A673 (cell line): ENCODE measurements around the gene SNX30.

ENCODE experiments used
- CTCF ChIP-seq: fragments of 300-800, 200-600 bp; sonication (generic); conservative IDR thresholded peaks from 2 replicates; pipeline ENCODE4 v1.5.1; 2017; ENCODE audit warnings: low read depth, mild to moderate bottlenecking, antibody characterized with exemption, low read length, moderate library complexity, mixed read lengths
- EZH2 ChIP-seq: fragments of 200-600 bp; sonication (generic); IDR thresholded peaks from 2 replicates; pipeline ENCODE4 v1.6.1; 2017; ENCODE audit warnings: borderline replicate concordance, low read depth, mild to moderate bottlenecking, mixed read lengths, antibody characterized with exemption, low read length; ENCODE audit not compliant: poor library complexity, severe bottlenecking

- TF ChIP-seq CTCF (no peak), EZH2 (no peak)
Measured at GRCh38 chr9:112703304-112703703, 47.3 kb upstream of the SNX30 start.
